NOMO-1 treated with DMSO at 0.1 percent for 48 hours (cell line): ENCODE measurements around the gene ESPN.

Experiments used
- DNase-seq: peaks from one replicate; lab custom pipeline; 2025; ENCODE audit not compliant: unreplicated experiment; lab: John Stamatoyannopoulos, UW

ESPN gene

GRCh38 chr1:6508816-6509189 lies 84.2 kb downstream of the ESPN start:
- no peak for DNase-seq

- no peak for DNase-seq
Measured at GRCh38 chr1:6509220-6509918, 84.8 kb downstream of the ESPN start.

- DNase-seq: no peak
Measured at GRCh38 chr1:6509919-6510291, 85.3 kb downstream of the ESPN start.

GRCh38 chr1:6510493-6510892 lies 85.9 kb downstream of the ESPN start:
- no peak for DNase-seq
